ENCODE data around the gene B4GALNT1.

GRCh38 chr12:57625261-57626032, 7.6 kb downstream of the B4GALNT1 start:
- TF ChIP-seq CTCF (IDR thresholded peaks at IDR 0.05) = no peak
- TF ChIP-seq POLR2A (IDR thresholded peaks at IDR 0.05) = no peak
